ENCODE measurements around the gene MCC. TPM values are rescaled to one million over a fixed set of nuclear protein-coding genes. Genes with fewer than 3 reads are reported as not detected.

MCC gene
- total RNA-seq, 1 donor from 2014 or later, result 47.9 TPM

- peaks cover 43% of the 10 kb centered on the region for H3K4me1 ChIP-seq
- intact Hi-C loops (cut with DNase I), result no loop called here
- no peak for DNase-seq (ENCODE audit: extremely low spot score in 2 of 2)
- H3K27ac ChIP-seq, result no peak overlapping the region
- no peak overlapping the region for H3K4me3 ChIP-seq
- H3K9me3 ChIP-seq, result no peaks in the 10 kb centered on the region
- TF ChIP-seq POLR2AphosphoS5 (IDR thresholded peaks at IDR 0.05; ENCODE audit: insufficient read depth in 1 of 2, low read depth in 1 of 2) (no peak), CTCF (IDR thresholded peaks at IDR 0.05) (no peak), POLR2A (IDR thresholded peaks at IDR 0.05) (no peak)
- peaks cover 0 to 25% of the 10 kb centered on the region in 2 donors for H3K36me3 ChIP-seq
- H3K27me3 ChIP-seq, result no peaks in the 10 kb centered on the region
Measured at GRCh38 chr5:113047733-113048652, 440.3 kb downstream of the MCC start.

GRCh38 chr5:113047234-113047633 is 441.0 kb downstream of the MCC start:
- Histone ChIP-seq H3K4me3 (no peak overlapping the region), H3K36me3 (peaks cover 0 to 25% of the 10 kb centered on the region in 2 donors), H3K27ac (peak overlapping the region; percentile 13), H3K27me3 (no peaks in the 10 kb centered on the region), H3K9me3 (no peaks in the 10 kb centered on the region), H3K4me1 (peaks cover 36% of the 10 kb centered on the region)
- intact Hi-C loops (cut with DNase I), result no loop called here
- peak in 1 of 2 donors; percentile 9 for TF ChIP-seq POLR2AphosphoS5 (IDR thresholded peaks at IDR 0.05; ENCODE audit: insufficient read depth in 1 of 2, low read depth in 1 of 2)
- TF ChIP-seq CTCF (IDR thresholded peaks at IDR 0.05), result no peak
- DNase-seq (ENCODE audit: extremely low spot score in 2 of 2), result no peak

- H3K4me1 ChIP-seq, result peaks cover 13% of the 10 kb centered on the region
- TF ChIP-seq POLR2A (IDR thresholded peaks at IDR 0.05) (no peak), CTCF (IDR thresholded peaks at IDR 0.05) (no peak), POLR2AphosphoS5 (IDR thresholded peaks at IDR 0.05; ENCODE audit: insufficient read depth in 1 of 2, low read depth in 1 of 2) (no peak)
- no peak overlapping the region for H3K27ac ChIP-seq
- H3K27me3 ChIP-seq, result no peaks in the 10 kb centered on the region
- intact Hi-C loops (cut with DNase I), result no loop called here
- no peaks in the 10 kb centered on the region for H3K9me3 ChIP-seq
- no peak for DNase-seq (ENCODE audit: extremely low spot score in 2 of 2)
- H3K36me3 ChIP-seq, result peaks cover 0 to 25% of the 10 kb centered on the region in 2 donors
- H3K4me3 ChIP-seq, result no peak overlapping the region
Measured at GRCh38 chr5:113044776-113045465, 443.3 kb downstream of the MCC start.

GRCh38 chr5:113043491-113043931 is 444.7 kb downstream of the MCC start:
- Histone ChIP-seq H3K36me3 (peaks cover 0 to 16% of the 10 kb centered on the region in 2 donors), H3K9me3 (no peaks in the 10 kb centered on the region), H3K27ac (no peak overlapping the region), H3K4me3 (no peak overlapping the region), H3K4me1 (peaks cover 12% of the 10 kb centered on the region), H3K27me3 (no peaks in the 10 kb centered on the region)
- intact Hi-C loops (cut with DNase I), result no loop called here
- no peak for TF ChIP-seq POLR2A (IDR thresholded peaks at IDR 0.05)
- TF ChIP-seq POLR2AphosphoS5 (IDR thresholded peaks at IDR 0.05; ENCODE audit: insufficient read depth in 1 of 2, low read depth in 1 of 2), result peak in 1 of 2 donors; percentile 40
- DNase-seq (ENCODE audit: extremely low spot score in 2 of 2), result no peak

GRCh38 chr5:113042491-113043243 is 445.6 kb downstream of the MCC start:
- TF ChIP-seq POLR2A (IDR thresholded peaks at IDR 0.05) (no peak), CTCF (IDR thresholded peaks at IDR 0.05) (no peak), POLR2AphosphoS5 (IDR thresholded peaks at IDR 0.05; ENCODE audit: insufficient read depth in 1 of 2, low read depth in 1 of 2) (no peak)
- peaks cover 12% of the 10 kb centered on the region for H3K4me1 ChIP-seq
- intact Hi-C loops (cut with DNase I), result no loop called here
- peaks cover 0 to 8% of the 10 kb centered on the region in 2 donors for H3K36me3 ChIP-seq
- H3K9me3 ChIP-seq, result no peaks in the 10 kb centered on the region
- no peak for DNase-seq (ENCODE audit: extremely low spot score in 2 of 2)
- H3K27ac ChIP-seq, result no peak overlapping the region
- H3K4me3 ChIP-seq, result no peak overlapping the region
- H3K27me3 ChIP-seq, result no peaks in the 10 kb centered on the region
